K562 (cell line): ENCODE results near the gene CPSF4L. TPM values are rescaled to one million over a fixed set of nuclear protein-coding genes. Genes with fewer than 3 reads are reported as not detected.

Experiments used
- ATAC-seq: fragments of 200-7000 bp; cut with Tn5 transposase; 3 replicates; pipeline ENCODE4 v1.9.1; 2020; ENCODE audit warnings: moderate library complexity
- BruUV-seq: library from RNA; stranded (reverse); fragments of 400-500 nt; replicated peaks from 2 replicates; lab custom pipeline; 2021; lab: Mats Ljungman, UMichigan
- CTCF ChIA-PET: fragments of 300-600 bp; formaldehyde crosslinking; extraction: SDS; loops from one replicate; lab custom pipeline; 2021; ENCODE audit warnings: low intra/inter-chr PET ratio; lab: Yijun Ruan, JAX
- POLR2A ChIA-PET: fragments of 300-600, 350-650 bp; sonication (Branson Sonifier 250); formaldehyde crosslinking; extraction: SDS; loops from one replicate; lab custom pipeline; 2021; ENCODE audit warnings: antibody characterized with exemption, inconsistent platforms; lab: Yijun Ruan, JAX
- DNase-seq, 4 experiments: peaks; one replicate each; pipeline versions ENCODE4 v3.0.0 to v3.0.0-alpha.2; 2011 to 2018; ENCODE audit warnings: low spot score in 3 of 4, mixed read lengths in 3 of 4; ENCODE audit errors: extremely low read depth in 1 of 4
- FAIRE-seq: peaks from 2 replicates; lab custom pipeline; 2011; peaks lifted over from hg19 to GRCh38; lab: Jason Lieb, UNC
- H2AFZ ChIP-seq: 2 replicates; pipeline ENCODE4 v1.6.0; 2011; ENCODE audit warnings: low read depth, low read length, control low read depth, inconsistent platforms
- H3K27ac ChIP-seq: fragments of 200-600 bp; 3 replicates; pipeline ENCODE4 v1.8.0; 2011; ENCODE audit warnings: low read depth, mild to moderate bottlenecking, control low read depth, inconsistent platforms, low read length, moderate library complexity, mixed read lengths; ENCODE audit errors: extremely low read depth
- H3K27me3 ChIP-seq, 2 experiments: fragments of 300-600 bp in 1 of 2; 2 replicates in 1 of 2; 3 replicates in 1 of 2; pipeline versions ENCODE4 v1.6.0 to v1.8.0; 2011; ENCODE audit warnings: inconsistent platforms in 2 of 2, low read length in 2 of 2, mild to moderate bottlenecking in 1 of 2, mixed read lengths in 1 of 2, moderate library complexity in 1 of 2; ENCODE audit not compliant: control insufficient read depth in 2 of 2, insufficient read depth in 2 of 2
- H3K36me3 ChIP-seq: fragments of 300-600 bp; 3 replicates; pipeline ENCODE4 v1.8.0; 2011; ENCODE audit warnings: mild to moderate bottlenecking, low read length, inconsistent platforms; ENCODE audit not compliant: control insufficient read depth, insufficient read depth
- H3K4me1 ChIP-seq, 2 experiments: fragments of 200-600 bp in 1 of 2; replicated peaks in 1 of 2; 2 replicates in 1 of 2; 3 replicates in 1 of 2; pipeline versions ENCODE4 v1.5.1 to v1.8.0; 2011; ENCODE audit warnings: inconsistent platforms in 2 of 2, low read length in 2 of 2, mild to moderate bottlenecking in 1 of 2, mixed read lengths in 1 of 2, moderate library complexity in 1 of 2; ENCODE audit not compliant: control insufficient read depth in 2 of 2, insufficient read depth in 2 of 2
- H3K4me2 ChIP-seq: 2 replicates; pipeline ENCODE4 v1.6.1; 2011; ENCODE audit warnings: low read length, control low read depth, inconsistent platforms, mixed read lengths; ENCODE audit not compliant: insufficient read depth
- H3K4me3 ChIP-seq: fragments of 200-600 bp; sonication (generic), shearing (Covaris generic); 2 replicates; pipeline ENCODE4 v1.5.1; 2016; ENCODE audit warnings: control low read depth, inconsistent platforms
- H3K79me2 ChIP-seq: fragments of 200-600 bp; 3 replicates; pipeline ENCODE4 v1.8.0; 2011; ENCODE audit warnings: low read length, inconsistent platforms; ENCODE audit not compliant: control insufficient read depth, insufficient read depth
- H3K9ac ChIP-seq, 2 experiments: 2 replicates each; pipeline versions ENCODE4 v1.6.0 to v1.6.1; 2011; ENCODE audit warnings: low read depth in 2 of 2, low read length in 2 of 2, control low read depth in 1 of 2, inconsistent platforms in 1 of 2, mild to moderate bottlenecking in 1 of 2, mixed read lengths in 1 of 2; ENCODE audit not compliant: insufficient read depth in 1 of 2
- H3K9me1 ChIP-seq: one replicate; pipeline ENCODE4 v1.6.0; 2011; ENCODE audit warnings: inconsistent platforms, mild to moderate bottlenecking, low read length, moderate library complexity; ENCODE audit not compliant: control insufficient read depth, insufficient read depth
- H3K9me3 ChIP-seq: replicated peaks from 2 replicates; pipeline ENCODE4 v1.5.1; 2011; ENCODE audit warnings: low read depth, low read length, inconsistent platforms; ENCODE audit not compliant: control insufficient read depth, insufficient read depth
- H4K20me1 ChIP-seq: replicated peaks from 2 replicates; pipeline ENCODE4 v1.6.1; 2011; ENCODE audit warnings: low read length, inconsistent platforms, mixed read lengths; ENCODE audit not compliant: control insufficient read depth, insufficient read depth
- HMGN3 ChIP-seq: IDR thresholded peaks from 2 replicates; pipeline ENCODE4 v1.6.1; 2011; ENCODE audit warnings: borderline replicate concordance, low read depth, mild to moderate bottlenecking, mixed read lengths, low read length; ENCODE audit not compliant: insufficient read length; ENCODE audit errors: extremely low read depth
- HNRNPL ChIP-seq: fragments of 200-400 bp; formaldehyde crosslinking; IDR thresholded peaks from 2 replicates; pipeline ENCODE4 v1.6.1; 2017; ENCODE audit warnings: low read depth, mild to moderate bottlenecking, low read length
- MAFG ChIP-seq: fragments of 450-650 bp; conservative IDR thresholded peaks from 2 replicates; pipeline ENCODE4 v1.6.1; 2016; ENCODE audit warnings: missing genetic modification characterization, missing compliant biosample characterization
- SMAD4 ChIP-seq: fragments of 250-450 bp; sonication (Bioruptor Pico); conservative IDR thresholded peaks from 2 replicates; pipeline ENCODE4 v1.8.0; 2021; ENCODE audit warnings: inconsistent platforms, mild to moderate bottlenecking, moderate library complexity
- SRSF1 ChIP-seq: fragments of 200-400 bp; formaldehyde crosslinking; IDR thresholded peaks from 2 replicates; pipeline ENCODE4 v1.6.1; 2017; ENCODE audit warnings: mild to moderate bottlenecking, low read depth, low read length, moderate library complexity
- TSHZ1 ChIP-seq: fragments of 250-450 bp; sonication (Bioruptor Pico); IDR thresholded peaks from 2 replicates; pipeline ENCODE4 v1.4.0; 2020; ENCODE audit warnings: mild to moderate bottlenecking, moderate library complexity
- YBX1 ChIP-seq: fragments of 450-650 bp; IDR thresholded peaks from 2 replicates; pipeline ENCODE4 v1.7.1; 2016; ENCODE audit warnings: mild to moderate bottlenecking
- WGBS: fragments of 100-300 bp; shearing (Covaris generic); methylation state at CpG from one replicate; pipeline ENCODE4 v1.1.6; 2016; ENCODE audit warnings: low coverage, mixed read lengths; ENCODE audit not compliant: insufficient coverage; ENCODE audit errors: missing lambda C conversion rate; 5-methylcytosine and 5-hydroxymethylcytosine counted together
- in situ Hi-C: fragments of 300-500 bp; cut with MboI; formaldehyde crosslinking; loops from 4 replicates; pipeline ENCODE4 v1.15.0; 2018; ENCODE audit warnings: inconsistent platforms, mixed read lengths
- intact Hi-C: fragments of 100-400 bp; cut with micrococcal nuclease; formaldehyde crosslinking; loops from 2 replicates; pipeline ENCODE4 v1.14.2; 2022
- polyA plus RNA-seq, 8 experiments: library from polyadenylated mRNA; depleted of rRNA in 4 of 8; stranded (reverse) in 5 of 8; unstranded in 3 of 8; fragments of >200 nt; fragmentation: Nextera tagmentation in 2 of 8; fragmentation: Illumina TruSeq in 1 of 8; extraction: Ambion mirVana in 2 of 8; extraction: Trizol in 1 of 8; gene quantifications; 2 replicates each; pipeline versions ENCODE4 v1.2.1 to v1.2.3, GENCODE V29; 2011 to 2014; ENCODE audit warnings: inconsistent platforms in 1 of 8, missing spikeins in 1 of 8
- total RNA-seq, 7 experiments: library from RNA; depleted of rRNA in 6 of 7; stranded (reverse); fragments of >200 nt in 6 of 7; fragmentation: Illumina TruSeq in 2 of 7; extraction: Trizol in 2 of 7; gene quantifications; 2 replicates each; pipeline versions ENCODE4 v1.2.1 to v1.2.3, GENCODE V29; 2011 to 2021; ENCODE audit warnings: low replicate concordance in 1 of 7

Gene CPSF4L
- total and polyA plus RNA-seq, 9 of the 15 experiments (the other 6 are each of a cell fraction or from before 2014, with no cell fraction given), result not detected

- CTCF ChIA-PET, result no interaction called here
- no TSS peak for BruUV-seq
- POLR2A ChIA-PET, result interaction anchor here (0.5 to 0.6 kb wide), 3 partner anchors 9 to 223 kb away, joined by 3 to 5 read pairs (median 3); no protein-coding TSS in a partner anchor
Observed at GRCh38 chr17:73274490-73274889, 12.8 kb upstream of the CPSF4L start.

More at GRCh38 chr17:73274490-73274889, 12.8 kb upstream of the CPSF4L start:
- no peak overlapping the region for H3K9ac ChIP-seq
- no peaks in the 10 kb centered on the region for H3K79me2 ChIP-seq
- H3K4me3 ChIP-seq, result no peak overlapping the region
- FAIRE-seq (no peak), ATAC-seq (no peak), DNase-seq (no peak)
- TF ChIP-seq HMGN3 (no peak), SRSF1 (no peak), YBX1 (no peak), MAFG (tag) (no peak), HNRNPL (no peak), TSHZ1 (CRISPR knock-in tag) (no peak), SMAD4 (CRISPR knock-in tag) (no peak)
- H2AFZ ChIP-seq, result no peak overlapping the region
- WGBS, result 28% methylated on average over 4 of the region's 4 CpGs
- no peaks in the 10 kb centered on the region for H3K36me3 ChIP-seq
- H3K27ac ChIP-seq, result no peak overlapping the region
- intact Hi-C loops (no loop called here), in situ Hi-C loops (no loop called here)
- no peaks in the 10 kb centered on the region for H4K20me1 ChIP-seq
- H3K27me3 ChIP-seq, result peaks cover 10 to 16% of the 10 kb centered on the region in 2 experiments; a peak in 3 of 5 replicates
- no peak overlapping the region for H3K4me2 ChIP-seq
- H3K9me3 ChIP-seq, result no peaks in the 10 kb centered on the region
- peaks cover 0 to 11% of the 10 kb centered on the region in 2 experiments; a peak in 2 of 5 replicates for H3K4me1 ChIP-seq
- H3K9me1 ChIP-seq, result no peaks in the 10 kb centered on the region
